C4-2B (cell line): Measurements from ENCODE around the gene HOXD12.

Source experiments
- CTCF ChIP-seq: fragments of 450-650 bp; conservative IDR thresholded peaks from 2 replicates; pipeline ENCODE4 v1.5.1; 2017; ENCODE audit warnings: mild to moderate bottlenecking
- ZFX ChIP-seq: fragments of 450-650 bp; IDR thresholded peaks from 2 replicates; pipeline ENCODE4 v1.6.1; 2017

- no peak for TF ChIP-seq CTCF
- no peak for TF ChIP-seq ZFX
Measured at GRCh38 chr2:176103742-176104315, 4.2 kb downstream of the HOXD12 start.
